Retina (tissue), 1 donor: ENCODE data around the gene ZNF711.
"Not testable (repeated sequence)": the region's sequence is repeated elsewhere in the genome, so short reads cannot be mapped to it uniquely, and the experiment has no call there.

Experiments used
- DNase-seq: peaks from one replicate; pipeline ENCODE4 v3.0.0-alpha.2; 2016

Gene ZNF711

GRCh38 chrX:85243761-85244449 lies at the start of gene ZNF711, which contains the start of gene SATL1:
ZNF711 (plus strand) TSS chrX:85243991; CDS start chrX:85247573, 3,582 bp downstream.
SATL1 (minus strand) TSS chrX:85243779; CDS start chrX:85108968, 134,811 bp downstream.
- peak; percentile 90 for DNase-seq

GRCh38 chrX:85196319-85196718 lies 47.5 kb upstream of the ZNF711 start:
- DNase-seq, result no peak

GRCh38 chrX:85203461-85203970 lies 40.3 kb upstream of the ZNF711 start:
- no peak for DNase-seq

- no peak for DNase-seq
Observed at GRCh38 chrX:85213792-85214530, 29.8 kb upstream of the ZNF711 start.

- no peak for DNase-seq
Observed at GRCh38 chrX:85215946-85216345, 27.8 kb upstream of the ZNF711 start.

- no peak for DNase-seq
Observed at GRCh38 chrX:85221361-85221760, 22.4 kb upstream of the ZNF711 start.

- DNase-seq, result no peak
Observed at GRCh38 chrX:85223359-85223758, 20.4 kb upstream of the ZNF711 start.

- DNase-seq, result no peak
Observed at GRCh38 chrX:85243155-85243554, 636 bp upstream of the ZNF711 start.

GRCh38 chrX:85244450-85245211 lies 840 bp downstream of the ZNF711 start:
- DNase-seq, result peak; percentile 80

- not testable (repeated sequence) for DNase-seq
Observed at GRCh38 chrX:85285286-85285685, 41.5 kb downstream of the ZNF711 start.

GRCh38 chrX:85288992-85289723 lies 45.4 kb downstream of the ZNF711 start:
- no peak for DNase-seq

GRCh38 chrX:85303544-85303943 lies 59.8 kb downstream of the ZNF711 start:
- no peak for DNase-seq

GRCh38 chrX:85309717-85310116 lies 65.9 kb downstream of the ZNF711 start:
- no peak for DNase-seq

GRCh38 chrX:85311348-85311747 lies 67.6 kb downstream of the ZNF711 start:
- DNase-seq, result not testable (repeated sequence)
